Fibroblast of mammary gland (primary cell): Measurements from ENCODE around the gene MRPL46.

ENCODE experiments used
- DNase-seq: peaks from one replicate; pipeline ENCODE4 v3.0.0-alpha.2; 2010; ENCODE audit warnings: low read depth
- H3K4me3 ChIP-seq: 2 replicates; pipeline ENCODE4 v1.5.1; 2011; ENCODE audit warnings: low read depth, mild to moderate bottlenecking, low read length, moderate library complexity; ENCODE audit not compliant: control insufficient read depth
- TF ChIP-seq, protein P1 (sequence below): conservative IDR thresholded peaks from 2 replicates; pipeline ENCODE4 v1.5.1; 2011; ENCODE audit warnings: low read depth, low read length, inconsistent platforms; ENCODE audit not compliant: control insufficient read depth, insufficient read depth

The MRPL46 gene

DNA sequence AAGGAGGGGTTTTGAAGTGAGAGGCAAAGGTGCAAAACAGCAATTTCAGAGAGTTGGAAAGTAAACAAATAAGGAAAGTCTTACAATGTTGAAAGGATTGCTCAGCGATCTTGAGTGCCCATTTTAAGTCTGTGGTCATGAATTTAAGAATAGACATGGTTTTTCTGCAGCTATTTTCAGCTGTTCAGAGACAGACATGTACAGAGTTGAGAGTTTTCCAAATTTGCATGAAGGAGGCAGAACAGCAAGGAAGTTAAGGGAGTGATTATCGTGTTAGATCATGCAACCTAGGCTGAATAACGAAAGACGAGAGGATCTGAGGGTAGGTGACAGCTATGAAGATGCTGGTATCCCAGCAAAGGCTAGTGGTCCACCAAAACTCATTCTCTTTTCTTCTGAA lies 42.1 kb upstream of the MRPL46 start:
- DNase-seq, result no peak
- no peak overlapping the region for H3K4me3 ChIP-seq

DNA sequence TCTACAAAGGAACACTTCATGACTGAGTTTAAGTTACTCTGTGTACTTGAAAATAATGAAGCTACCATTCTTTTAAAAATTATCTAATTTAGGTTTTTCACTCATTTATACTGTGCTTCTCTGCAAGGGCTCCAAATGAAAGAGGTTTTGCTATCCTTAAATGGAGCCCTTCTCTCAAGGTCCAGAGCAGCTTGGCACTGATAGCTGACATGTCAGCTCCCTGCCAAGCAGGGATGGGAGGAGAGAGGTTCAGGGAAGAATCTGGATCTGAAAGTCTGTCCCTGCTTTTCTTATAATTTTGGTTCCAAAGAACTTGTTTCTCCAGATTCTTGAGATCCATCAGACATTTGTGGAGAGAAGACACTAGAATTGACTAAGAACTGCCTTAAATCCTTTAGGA lies 39.4 kb upstream of the MRPL46 start:
- H3K4me3 ChIP-seq, result no peak overlapping the region
- DNase-seq, result no peak
- TF ChIP-seq, protein P1, sequence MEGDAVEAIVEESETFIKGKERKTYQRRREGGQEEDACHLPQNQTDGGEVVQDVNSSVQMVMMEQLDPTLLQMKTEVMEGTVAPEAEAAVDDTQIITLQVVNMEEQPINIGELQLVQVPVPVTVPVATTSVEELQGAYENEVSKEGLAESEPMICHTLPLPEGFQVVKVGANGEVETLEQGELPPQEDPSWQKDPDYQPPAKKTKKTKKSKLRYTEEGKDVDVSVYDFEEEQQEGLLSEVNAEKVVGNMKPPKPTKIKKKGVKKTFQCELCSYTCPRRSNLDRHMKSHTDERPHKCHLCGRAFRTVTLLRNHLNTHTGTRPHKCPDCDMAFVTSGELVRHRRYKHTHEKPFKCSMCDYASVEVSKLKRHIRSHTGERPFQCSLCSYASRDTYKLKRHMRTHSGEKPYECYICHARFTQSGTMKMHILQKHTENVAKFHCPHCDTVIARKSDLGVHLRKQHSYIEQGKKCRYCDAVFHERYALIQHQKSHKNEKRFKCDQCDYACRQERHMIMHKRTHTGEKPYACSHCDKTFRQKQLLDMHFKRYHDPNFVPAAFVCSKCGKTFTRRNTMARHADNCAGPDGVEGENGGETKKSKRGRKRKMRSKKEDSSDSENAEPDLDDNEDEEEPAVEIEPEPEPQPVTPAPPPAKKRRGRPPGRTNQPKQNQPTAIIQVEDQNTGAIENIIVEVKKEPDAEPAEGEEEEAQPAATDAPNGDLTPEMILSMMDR, result no peak

More for the DNA sequence above, 42.1 kb upstream of the MRPL46 start:
- TF ChIP-seq, protein P1, result no peak

GRCh38 chr15:88505721-88506120 lies 38.5 kb upstream of the MRPL46 start:
- no peak overlapping the region for H3K4me3 ChIP-seq
- TF ChIP-seq, protein P1, result no peak
- no peak for DNase-seq

DNA sequence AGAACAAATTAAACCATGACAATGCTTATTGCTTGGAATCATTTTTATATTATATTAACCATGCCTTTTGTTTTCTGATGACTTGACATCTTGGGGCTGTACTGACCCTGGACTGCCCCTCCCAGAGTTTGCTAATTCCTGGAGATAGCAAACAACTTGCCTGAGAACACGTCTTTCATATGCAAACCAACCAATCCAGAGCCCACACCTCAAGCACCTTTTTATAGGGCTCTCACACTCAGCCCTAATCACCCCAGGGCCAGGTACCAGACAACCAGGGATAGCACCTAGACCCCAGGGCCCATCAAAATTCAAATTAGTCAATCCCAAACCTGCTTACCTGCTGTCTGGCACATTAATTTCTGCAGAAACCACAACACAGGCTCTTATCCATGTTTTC lies 37.3 kb upstream of the MRPL46 start:
- no peak overlapping the region for H3K4me3 ChIP-seq
- no peak for DNase-seq
- TF ChIP-seq, protein P1, result no peak

DNA sequence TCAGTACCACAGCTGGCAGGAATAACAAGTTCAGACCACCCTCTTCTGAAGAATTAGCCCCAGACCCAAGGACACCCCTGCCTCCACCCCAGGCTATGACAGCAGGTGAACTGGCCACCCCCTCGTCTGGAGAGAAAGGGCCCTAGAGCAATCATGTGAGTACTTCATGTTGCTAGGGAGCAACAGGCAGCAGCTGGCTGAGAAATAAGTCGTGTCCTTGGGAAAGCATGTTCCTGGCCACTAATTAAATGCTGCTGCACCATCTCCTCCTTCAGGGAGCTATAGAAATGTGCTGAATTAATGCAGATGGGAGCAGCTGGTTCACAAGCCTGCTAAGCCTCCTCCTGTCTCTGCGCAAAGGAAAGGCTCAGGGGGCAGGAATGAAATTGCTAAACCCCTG lies 31.8 kb upstream of the MRPL46 start:
- no peak overlapping the region for H3K4me3 ChIP-seq
- TF ChIP-seq, protein P1, result no peak
- no peak for DNase-seq

- no peak overlapping the region for H3K4me3 ChIP-seq
- TF ChIP-seq, protein P1, result no peak
- no peak for DNase-seq
Measured at GRCh38 chr15:88497109-88497765, 30.0 kb upstream of the MRPL46 start.

GRCh38 chr15:88493844-88494243 lies 26.7 kb upstream of the MRPL46 start:
- TF ChIP-seq, protein P1, result no peak
- no peak overlapping the region for H3K4me3 ChIP-seq
- DNase-seq, result no peak
